Measurements from ENCODE around the gene IFNK. TPM values are rescaled to one million over a fixed set of nuclear protein-coding genes. Genes with fewer than 3 reads are reported as not detected.

IFNK gene
- total and polyA plus RNA-seq, 4 donors, result not detected

DNA sequence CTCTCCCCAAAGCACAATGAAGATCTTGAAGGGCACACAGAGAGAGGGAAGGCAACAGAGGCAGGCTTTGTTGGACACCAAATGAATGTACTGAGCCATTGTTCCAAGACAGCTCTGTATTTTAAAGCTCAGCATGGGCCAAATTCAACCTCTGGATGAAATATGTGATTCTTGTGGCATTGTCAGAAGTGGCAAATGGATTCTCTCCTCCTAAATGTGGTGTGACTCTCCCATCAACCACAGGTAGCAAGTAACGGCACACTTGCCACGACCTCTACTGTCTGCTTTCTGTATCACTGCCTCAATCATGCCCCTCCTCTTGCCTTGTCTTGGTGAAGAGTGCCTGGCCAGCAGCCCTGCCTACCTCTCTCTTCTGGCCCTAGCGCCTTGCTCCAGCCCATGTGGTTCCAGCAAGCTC is 11.6 kb downstream of the IFNK start:
- no peak for DNase-seq (ENCODE audit: low read depth in 4 of 6, low spot score in 6 of 6)
- H3K27me3 ChIP-seq (ENCODE audit: control insufficient read depth, insufficient read depth, low read length), result no peaks in the 10 kb centered on the region
- H3K4me3 ChIP-seq (ENCODE audit: low read depth, low read length), result no peak overlapping the region
- no peaks in the 10 kb centered on the region for H3K9me3 ChIP-seq (ENCODE audit: control insufficient read depth, insufficient read depth, low read length)
- WGBS (ENCODE audit: insufficient coverage), result 45% methylated on average over 3 of the region's 3 CpGs
- peaks cover 2% of the 10 kb centered on the region for H3K36me3 ChIP-seq (ENCODE audit: control insufficient read depth, insufficient read depth, low read length)
- no peak overlapping the region for H3K27ac ChIP-seq (ENCODE audit: low read depth, low read length)
- peaks cover 4% of the 10 kb centered on the region for H3K4me1 ChIP-seq (ENCODE audit: control insufficient read depth, insufficient read depth, low read length)

DNA sequence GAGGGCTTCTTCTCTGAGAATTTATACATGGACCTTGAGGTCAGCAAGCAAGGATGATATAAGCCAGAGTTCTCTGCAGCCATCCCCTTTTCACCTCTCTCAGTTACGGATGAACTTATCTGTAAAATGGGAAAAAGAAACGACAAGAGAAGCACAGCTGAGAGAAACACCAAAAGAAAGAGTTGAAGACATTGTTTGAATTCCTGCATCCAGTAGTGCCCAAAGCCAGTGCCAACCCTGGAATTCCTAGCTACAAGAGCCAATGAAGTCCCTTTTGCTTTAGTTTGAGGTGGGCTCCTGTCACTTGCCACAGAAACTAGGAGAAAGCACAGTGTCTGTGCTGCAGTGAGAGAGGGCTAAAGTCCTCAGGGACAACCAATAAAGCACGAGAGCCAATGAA is 12.1 kb downstream of the IFNK start:
- Histone ChIP-seq H3K27ac (ENCODE audit: low read depth, low read length) (no peak overlapping the region), H3K4me3 (ENCODE audit: low read depth, low read length) (no peak overlapping the region)

GRCh38 chr9:27537027-27537435 is 12.9 kb downstream of the IFNK start:
- no peak for DNase-seq (ENCODE audit: low read depth in 4 of 6, low spot score in 6 of 6)
- Histone ChIP-seq H3K36me3 (ENCODE audit: control insufficient read depth, insufficient read depth, low read length) (peaks cover 9% of the 10 kb centered on the region), H3K27me3 (ENCODE audit: control insufficient read depth, insufficient read depth, low read length) (no peaks in the 10 kb centered on the region), H3K27ac (ENCODE audit: low read depth, low read length) (no peak overlapping the region), H3K9me3 (ENCODE audit: control insufficient read depth, insufficient read depth, low read length) (no peaks in the 10 kb centered on the region), H3K4me1 (ENCODE audit: control insufficient read depth, insufficient read depth, low read length) (peaks cover 4% of the 10 kb centered on the region), H3K4me3 (ENCODE audit: low read depth, low read length) (no peak overlapping the region)
- 78% methylated on average over 5 of the region's 7 CpGs for WGBS (ENCODE audit: insufficient coverage)

More for the DNA sequence above, 12.1 kb downstream of the IFNK start:
- Histone ChIP-seq H3K36me3 (ENCODE audit: control insufficient read depth, insufficient read depth, low read length) (peaks cover 4% of the 10 kb centered on the region), H3K27me3 (ENCODE audit: control insufficient read depth, insufficient read depth, low read length) (no peaks in the 10 kb centered on the region), H3K4me1 (ENCODE audit: control insufficient read depth, insufficient read depth, low read length) (peaks cover 4% of the 10 kb centered on the region), H3K9me3 (ENCODE audit: control insufficient read depth, insufficient read depth, low read length) (no peaks in the 10 kb centered on the region)
- 79% methylated on average over 2 of the region's 3 CpGs for WGBS (ENCODE audit: insufficient coverage)
- DNase-seq (ENCODE audit: low read depth in 4 of 6, low spot score in 6 of 6), result no peak

- 40% methylated on average over 1 of the region's 1 CpG for WGBS (ENCODE audit: insufficient coverage)
- no peaks in the 10 kb centered on the region for H3K27me3 ChIP-seq (ENCODE audit: control insufficient read depth, insufficient read depth, low read length)
- no peak overlapping the region for H3K4me3 ChIP-seq (ENCODE audit: low read depth, low read length)
- H3K27ac ChIP-seq (ENCODE audit: low read depth, low read length), result no peak overlapping the region
- no peak for DNase-seq (ENCODE audit: low read depth in 4 of 6, low spot score in 6 of 6)
- H3K9me3 ChIP-seq (ENCODE audit: control insufficient read depth, insufficient read depth, low read length), result no peaks in the 10 kb centered on the region
- peaks cover 4% of the 10 kb centered on the region for H3K4me1 ChIP-seq (ENCODE audit: control insufficient read depth, insufficient read depth, low read length)
- peaks cover 9% of the 10 kb centered on the region for H3K36me3 ChIP-seq (ENCODE audit: control insufficient read depth, insufficient read depth, low read length)
Measured at GRCh38 chr9:27537756-27538155, 13.7 kb downstream of the IFNK start.

DNA sequence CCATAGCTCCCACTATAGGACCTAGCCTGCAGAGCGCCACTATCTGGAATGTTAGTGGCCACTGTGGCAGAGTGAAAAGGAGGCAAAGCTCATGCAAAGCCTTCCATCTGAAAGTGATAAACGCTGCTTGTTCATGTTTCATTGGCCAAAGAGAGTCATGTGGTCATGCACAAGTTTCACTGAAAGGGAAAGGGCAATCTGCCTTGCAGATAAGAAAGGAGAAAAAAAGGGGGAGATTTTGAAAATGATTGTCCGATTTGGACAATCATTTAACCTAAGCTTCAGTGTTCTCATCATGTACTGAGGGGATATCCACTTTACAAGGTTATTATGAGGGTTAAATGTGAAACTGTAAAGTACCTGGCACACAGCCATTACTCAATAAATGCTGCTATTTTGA is 14.6 kb downstream of the IFNK start:
- 100% methylated on average over 2 of the region's 3 CpGs for WGBS (ENCODE audit: insufficient coverage)
- peaks cover 9% of the 10 kb centered on the region for H3K36me3 ChIP-seq (ENCODE audit: control insufficient read depth, insufficient read depth, low read length)
- no peaks in the 10 kb centered on the region for H3K27me3 ChIP-seq (ENCODE audit: control insufficient read depth, insufficient read depth, low read length)
- H3K4me1 ChIP-seq (ENCODE audit: control insufficient read depth, insufficient read depth, low read length), result peaks cover 4% of the 10 kb centered on the region
- no peak overlapping the region for H3K27ac ChIP-seq (ENCODE audit: low read depth, low read length)
- H3K9me3 ChIP-seq (ENCODE audit: control insufficient read depth, insufficient read depth, low read length), result no peaks in the 10 kb centered on the region
- H3K4me3 ChIP-seq (ENCODE audit: low read depth, low read length), result no peak overlapping the region
- no peak for DNase-seq (ENCODE audit: low read depth in 4 of 6, low spot score in 6 of 6)

DNA sequence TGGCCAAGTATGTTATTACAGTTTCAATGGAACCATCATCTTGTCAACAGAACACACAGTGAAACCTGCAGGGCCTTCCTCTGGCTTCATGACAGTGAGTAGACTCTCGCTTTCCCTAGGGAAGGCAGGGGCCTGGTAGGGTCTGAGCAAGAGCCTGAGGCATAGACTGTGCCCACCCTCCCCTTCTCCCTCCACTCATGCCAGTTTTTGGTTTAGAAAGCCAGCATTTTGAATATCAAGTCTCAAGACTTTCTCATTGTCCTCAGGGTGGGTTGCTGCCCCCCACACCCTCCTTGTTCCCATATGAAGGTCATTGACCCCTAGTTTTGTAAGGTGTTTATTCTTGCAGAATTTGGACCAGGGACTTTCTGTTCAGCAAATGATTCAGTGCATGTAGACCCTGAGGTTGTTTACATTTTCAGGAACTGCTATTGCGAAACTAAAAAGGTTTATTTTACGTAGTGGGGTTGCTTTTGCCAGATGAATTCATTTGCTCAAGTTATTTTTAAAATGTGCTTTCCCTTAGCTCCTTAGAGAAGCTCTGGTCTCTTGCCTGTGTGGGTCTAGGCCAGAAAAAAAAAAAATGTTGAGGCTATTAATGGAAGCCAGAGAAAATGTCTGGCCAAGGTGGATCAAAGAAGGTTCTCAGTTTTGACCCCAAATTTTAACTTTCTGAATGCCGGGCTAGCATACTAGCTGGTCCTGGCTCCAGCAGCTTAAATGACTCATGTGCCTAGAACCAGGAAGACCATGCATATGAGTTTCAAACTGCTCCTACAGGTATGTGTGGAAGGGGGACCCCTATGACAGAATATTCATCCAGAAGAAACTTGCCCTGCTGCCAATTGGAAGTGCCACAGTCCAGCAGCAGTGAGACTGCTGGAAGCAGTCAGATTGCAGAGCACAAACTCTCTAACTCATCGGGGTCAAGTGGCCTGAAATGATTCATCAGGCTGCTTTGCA is 15.7 kb downstream of the IFNK start:
- peak in 1 of 6 donors; percentile 28 for DNase-seq (ENCODE audit: low read depth in 4 of 6, low spot score in 6 of 6)
- 90% methylated on average over 4 of the region's 5 CpGs for WGBS (ENCODE audit: insufficient coverage)
- no peak overlapping the region for H3K27ac ChIP-seq (ENCODE audit: low read depth, low read length)

DNA sequence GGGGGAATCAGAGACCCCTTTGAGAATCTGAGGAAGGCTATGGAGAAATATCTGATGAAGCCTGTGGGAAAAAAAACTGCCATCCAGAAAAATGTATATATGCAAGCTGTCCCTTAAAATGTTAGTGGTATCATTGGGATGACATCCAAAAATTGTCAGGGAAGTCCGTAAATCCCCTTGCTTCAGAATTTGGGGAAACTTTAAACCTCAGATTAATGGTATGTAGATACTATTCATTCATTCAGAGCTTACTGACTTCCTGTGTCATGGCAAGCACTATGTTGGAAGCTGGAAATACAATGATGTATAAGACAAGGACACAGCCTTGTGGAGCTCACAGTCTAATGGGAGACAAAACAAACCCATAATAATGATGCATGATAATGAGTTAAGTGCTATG is 16.4 kb downstream of the IFNK start:
- Histone ChIP-seq H3K9me3 (ENCODE audit: control insufficient read depth, insufficient read depth, low read length) (no peaks in the 10 kb centered on the region), H3K27me3 (ENCODE audit: control insufficient read depth, insufficient read depth, low read length) (no peaks in the 10 kb centered on the region), H3K4me3 (ENCODE audit: low read depth, low read length) (no peak overlapping the region), H3K36me3 (ENCODE audit: control insufficient read depth, insufficient read depth, low read length) (peaks cover 9% of the 10 kb centered on the region), H3K4me1 (ENCODE audit: control insufficient read depth, insufficient read depth, low read length) (peaks cover 4% of the 10 kb centered on the region), H3K27ac (ENCODE audit: low read depth, low read length) (no peak overlapping the region)
- WGBS (ENCODE audit: insufficient coverage), result no CpG with 5 or more reads among the region's 1 CpG
- peak in 1 of 6 donors; percentile 6 for DNase-seq (ENCODE audit: low read depth in 4 of 6, low spot score in 6 of 6)

More for the DNA sequence above, 15.7 kb downstream of the IFNK start:
- Histone ChIP-seq H3K4me3 (ENCODE audit: low read depth, low read length) (no peak overlapping the region), H3K9me3 (ENCODE audit: control insufficient read depth, insufficient read depth, low read length) (no peaks in the 10 kb centered on the region), H3K27me3 (ENCODE audit: control insufficient read depth, insufficient read depth, low read length) (no peaks in the 10 kb centered on the region), H3K36me3 (ENCODE audit: control insufficient read depth, insufficient read depth, low read length) (peaks cover 9% of the 10 kb centered on the region), H3K4me1 (ENCODE audit: control insufficient read depth, insufficient read depth, low read length) (peaks cover 4% of the 10 kb centered on the region)

GRCh38 chr9:27541740-27542139 is 17.6 kb downstream of the IFNK start:
- Histone ChIP-seq H3K9me3 (ENCODE audit: control insufficient read depth, insufficient read depth, low read length) (no peaks in the 10 kb centered on the region), H3K27me3 (ENCODE audit: control insufficient read depth, insufficient read depth, low read length) (no peaks in the 10 kb centered on the region), H3K4me1 (ENCODE audit: control insufficient read depth, insufficient read depth, low read length) (no peaks in the 10 kb centered on the region), H3K27ac (ENCODE audit: low read depth, low read length) (no peak overlapping the region), H3K36me3 (ENCODE audit: control insufficient read depth, insufficient read depth, low read length) (peaks cover 6% of the 10 kb centered on the region), H3K4me3 (ENCODE audit: low read depth, low read length) (no peak overlapping the region)
- WGBS (ENCODE audit: insufficient coverage), result no CpG with 5 or more reads among the region's 4 CpGs
- DNase-seq (ENCODE audit: low read depth in 4 of 6, low spot score in 6 of 6), result no peak

GRCh38 chr9:27542508-27542907 is 18.4 kb downstream of the IFNK start:
- Histone ChIP-seq H3K36me3 (ENCODE audit: control insufficient read depth, insufficient read depth, low read length) (peaks cover 6% of the 10 kb centered on the region), H3K9me3 (ENCODE audit: control insufficient read depth, insufficient read depth, low read length) (no peaks in the 10 kb centered on the region), H3K4me1 (ENCODE audit: control insufficient read depth, insufficient read depth, low read length) (no peaks in the 10 kb centered on the region), H3K4me3 (ENCODE audit: low read depth, low read length) (no peak overlapping the region), H3K27ac (ENCODE audit: low read depth, low read length) (no peak overlapping the region), H3K27me3 (ENCODE audit: control insufficient read depth, insufficient read depth, low read length) (no peaks in the 10 kb centered on the region)
- peak in 1 of 6 donors; percentile 35 for DNase-seq (ENCODE audit: low read depth in 4 of 6, low spot score in 6 of 6)
- no CpG with 5 or more reads among the region's 2 CpGs for WGBS (ENCODE audit: insufficient coverage)

DNA sequence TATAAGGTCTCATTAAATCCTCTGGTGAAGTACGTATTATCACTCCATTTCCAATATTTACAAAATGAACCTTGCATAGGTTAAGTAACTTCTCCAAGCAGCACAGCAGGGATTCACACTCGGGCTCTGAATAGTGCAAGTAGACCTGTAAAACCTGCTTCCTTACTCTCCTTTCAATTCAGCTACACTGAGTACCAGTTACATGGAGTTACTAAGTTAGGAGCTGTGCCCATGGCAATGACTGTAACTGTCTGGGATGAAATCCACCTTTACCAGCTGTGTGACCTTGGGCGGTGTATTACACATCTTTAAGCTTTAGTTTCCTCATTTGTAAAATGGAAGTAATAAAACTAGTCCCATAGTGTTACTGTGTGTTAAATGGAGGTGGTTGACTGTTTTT is 21.4 kb downstream of the IFNK start:
- Histone ChIP-seq H3K27ac (ENCODE audit: low read depth, low read length) (no peak overlapping the region), H3K36me3 (ENCODE audit: control insufficient read depth, insufficient read depth, low read length) (peaks cover 8% of the 10 kb centered on the region), H3K9me3 (ENCODE audit: control insufficient read depth, insufficient read depth, low read length) (no peaks in the 10 kb centered on the region), H3K4me3 (ENCODE audit: low read depth, low read length) (no peak overlapping the region), H3K4me1 (ENCODE audit: control insufficient read depth, insufficient read depth, low read length) (no peaks in the 10 kb centered on the region), H3K27me3 (ENCODE audit: control insufficient read depth, insufficient read depth, low read length) (no peaks in the 10 kb centered on the region)
- 100% methylated on average over 2 of the region's 3 CpGs for WGBS (ENCODE audit: insufficient coverage)
- no peak for DNase-seq (ENCODE audit: low read depth in 4 of 6, low spot score in 6 of 6)

All from spinal cord (tissue), 10 donors.